Testis (tissue), 2 donors: Measurements from ENCODE around the gene ASPA.

Experiments used
- CTCF ChIP-seq, 3 experiments: fragments of 450-650 bp in 2 of 3; fragments of 200-600 bp in 1 of 3; sonication (generic) in 1 of 3; IDR thresholded peaks; one replicate each; pipeline ENCODE4 v1.5.1; 2016 to 2019; ENCODE audit warnings: antibody characterized with exemption in 3 of 3, mild to moderate bottlenecking in 2 of 3, moderate library complexity in 1 of 3
- POLR2A ChIP-seq: fragments of 450-650 bp; IDR thresholded peaks from one replicate; pipeline ENCODE4 v1.6.1; 2017; ENCODE audit warnings: antibody characterized with exemption, mild to moderate bottlenecking, moderate library complexity

- TF ChIP-seq CTCF (IDR thresholded peaks at IDR 0.05), result no peak
- TF ChIP-seq POLR2A, result no peak
These were observed 51.2 kb downstream of the ASPA start for GRCh38 chr17:3526971-3527370.
